Measurements from ENCODE around the gene CTBP2.

The CTBP2 gene

GRCh38 chr10:125125951-125126735, 34.2 kb downstream of the CTBP2 start:
- H3K4me3 ChIP-seq (ENCODE audit: low read depth, low read length), result no peak overlapping the region
- no peak for TF ChIP-seq CTCF (IDR thresholded peaks at IDR 0.05; ENCODE audit: insufficient read depth, low read depth, low read length, missing control alignments)
- DNase-seq (ENCODE audit: low read depth), result no peak

DNA sequence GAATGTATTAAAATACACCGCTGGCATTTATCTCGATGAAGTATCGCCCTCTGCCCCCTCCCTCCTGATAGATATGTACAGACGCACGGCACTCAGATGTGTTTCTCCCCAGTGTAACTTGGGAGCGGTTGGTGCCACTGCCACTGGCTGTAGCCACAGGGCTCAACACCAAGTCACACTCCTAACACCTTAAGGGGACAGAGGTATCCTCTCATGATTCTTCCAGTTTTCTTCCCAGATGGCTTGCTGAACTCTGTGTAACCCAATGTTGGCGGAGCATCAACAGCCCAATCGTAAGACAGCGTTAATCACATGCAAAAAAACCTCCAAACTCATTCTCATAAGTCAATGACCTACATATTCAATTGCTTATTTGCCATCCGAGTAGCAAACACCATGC, 35.5 kb downstream of the CTBP2 start:
- no peak overlapping the region for H3K4me3 ChIP-seq (ENCODE audit: low read depth, low read length)
- no peak for DNase-seq (ENCODE audit: low read depth)
- TF ChIP-seq CTCF (IDR thresholded peaks at IDR 0.05; ENCODE audit: insufficient read depth, low read depth, low read length, missing control alignments), result no peak

DNA sequence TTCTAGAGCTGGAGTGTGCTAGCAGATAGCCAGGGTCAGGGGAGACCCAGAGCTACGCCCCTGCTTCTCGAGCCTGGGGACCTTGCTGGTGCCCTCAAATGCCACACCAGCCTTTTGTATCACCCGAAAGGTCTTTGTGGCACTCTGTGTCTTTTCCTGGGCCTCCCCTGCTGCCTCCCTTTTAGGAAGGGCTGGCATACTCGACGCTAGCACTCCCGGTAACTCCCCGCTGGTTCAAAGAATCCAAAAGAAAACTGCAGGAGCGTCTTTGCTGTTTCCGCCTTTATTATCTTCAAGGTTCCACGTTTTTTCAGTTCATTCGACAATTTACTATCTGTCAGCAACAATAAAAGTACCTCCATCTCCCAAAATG, 36.3 kb downstream of the CTBP2 start:
- no peak for DNase-seq (ENCODE audit: low read depth)
- TF ChIP-seq CTCF (IDR thresholded peaks at IDR 0.05; ENCODE audit: insufficient read depth, low read depth, low read length, missing control alignments), result no peak
- no peak overlapping the region for H3K4me3 ChIP-seq (ENCODE audit: low read depth, low read length)

DNA sequence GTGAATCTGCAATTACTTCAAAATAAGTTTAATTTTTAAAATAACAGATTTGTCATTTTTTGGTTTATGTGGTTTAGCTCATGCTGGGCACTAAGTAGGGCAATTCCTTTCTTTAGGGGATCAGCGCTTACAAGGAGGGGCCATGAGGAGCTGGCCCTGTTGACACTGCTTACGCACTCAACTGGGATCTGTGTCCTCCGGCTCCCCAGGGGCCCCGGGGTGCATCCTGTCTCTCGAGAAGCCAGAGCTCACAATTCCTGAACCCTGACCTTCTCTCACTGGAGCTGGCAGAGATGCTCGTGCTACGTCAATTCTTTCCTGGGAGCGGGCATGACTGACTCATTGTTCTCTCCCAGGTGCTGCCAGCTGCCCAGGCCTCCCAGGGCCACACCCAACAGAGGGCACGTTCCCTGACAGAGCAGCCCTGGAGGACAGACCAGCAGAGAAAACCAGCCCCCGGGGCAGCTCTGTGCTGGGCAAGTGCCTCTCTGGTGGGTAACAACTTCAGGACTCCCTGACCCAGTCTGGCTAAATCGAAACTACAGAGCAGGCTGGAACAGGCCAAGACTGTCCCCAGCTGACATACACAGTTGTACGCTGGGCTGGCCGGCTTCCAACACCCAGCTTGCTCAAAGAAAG, 36.8 kb downstream of the CTBP2 start:
- DNase-seq (ENCODE audit: low read depth), result no peak
- no peak overlapping the region for H3K4me3 ChIP-seq (ENCODE audit: low read depth, low read length)
- no peak for TF ChIP-seq CTCF (IDR thresholded peaks at IDR 0.05; ENCODE audit: insufficient read depth, low read depth, low read length, missing control alignments)

GRCh38 chr10:125122566-125122965, 37.8 kb downstream of the CTBP2 start:
- no peak overlapping the region for H3K4me3 ChIP-seq (ENCODE audit: low read depth, low read length)
- no peak for DNase-seq (ENCODE audit: low read depth)
- TF ChIP-seq CTCF (IDR thresholded peaks at IDR 0.05; ENCODE audit: insufficient read depth, low read depth, low read length, missing control alignments), result no peak

- no peak overlapping the region for H3K4me3 ChIP-seq (ENCODE audit: low read depth, low read length)
- no peak for TF ChIP-seq CTCF (IDR thresholded peaks at IDR 0.05; ENCODE audit: insufficient read depth, low read depth, low read length, missing control alignments)
- no peak for DNase-seq (ENCODE audit: low read depth)
Measured at GRCh38 chr10:125121003-125121402, 39.4 kb downstream of the CTBP2 start.

Measured in GM12865 (cell line).